ENCODE results near the gene UBA6.
"Not testable (repeated sequence)": the region's sequence is repeated elsewhere in the genome, so short reads cannot be mapped to it uniquely, and the experiment has no call there.

The UBA6 gene

DNA sequence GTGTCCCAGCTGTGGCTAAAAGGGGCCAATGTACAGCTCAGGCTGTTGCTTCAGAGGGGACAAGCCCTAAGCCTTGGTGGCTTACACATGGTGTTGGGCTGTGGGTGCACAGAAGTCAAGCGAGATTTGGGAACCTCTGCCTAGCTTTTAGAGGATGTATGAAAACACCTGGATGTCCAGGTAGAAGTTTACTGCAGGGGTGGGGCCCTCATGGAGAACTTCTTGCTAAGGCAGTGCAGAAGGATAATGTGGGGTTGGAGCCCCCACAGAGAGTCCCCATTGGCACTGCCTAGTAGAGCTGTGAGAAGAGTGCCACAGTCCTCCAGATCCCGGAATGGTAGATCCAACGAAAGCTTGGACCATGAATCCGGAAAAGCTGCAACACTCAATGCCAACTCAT lies 40.5 kb downstream of the UBA6 start:
- DNase-seq (ENCODE audit: low spot score) = no peak

DNA sequence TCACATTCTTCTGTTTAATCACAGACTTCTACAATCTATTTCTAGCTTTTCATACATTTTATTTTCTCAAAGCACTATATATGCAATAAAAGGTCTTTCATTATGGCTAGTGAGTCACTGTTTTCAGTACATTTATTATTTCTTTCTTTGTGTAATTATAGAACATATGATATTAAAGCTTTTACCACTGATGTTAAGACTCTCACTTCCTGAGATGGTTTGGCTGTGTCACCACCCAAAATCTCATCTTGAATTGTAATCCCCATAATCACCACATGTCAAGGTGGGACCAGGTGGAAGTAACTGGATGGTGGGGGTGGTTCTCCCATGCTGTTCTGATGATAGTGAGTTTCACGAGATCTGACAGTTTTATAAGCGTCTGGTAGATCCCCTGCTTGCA lies 41.9 kb downstream of the UBA6 start:
- DNase-seq (ENCODE audit: low spot score) = no peak

DNA sequence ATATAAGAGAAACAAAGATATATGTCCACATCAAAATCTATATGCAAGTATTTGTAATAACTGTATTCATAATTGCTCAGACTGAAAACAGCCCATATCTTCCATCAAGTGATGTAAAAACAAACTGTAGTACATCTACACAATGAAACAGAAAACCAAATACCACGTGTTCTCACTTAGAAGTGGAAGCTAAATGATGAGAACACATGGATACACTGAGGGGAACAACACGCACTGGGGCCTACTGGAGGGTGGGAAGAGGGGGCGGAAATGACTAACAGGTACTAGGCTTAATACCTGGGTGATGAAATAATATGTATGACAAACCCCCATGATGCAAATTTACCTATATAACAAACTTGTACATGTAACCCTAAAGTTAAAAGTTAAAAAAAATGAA lies 42.7 kb downstream of the UBA6 start:
- DNase-seq (ENCODE audit: low spot score) = peak; percentile 35

- no peak for DNase-seq (ENCODE audit: low spot score)
Observed at GRCh38 chr4:67651536-67651935, 49.4 kb downstream of the UBA6 start.

- DNase-seq (ENCODE audit: low spot score) = no peak
Observed at GRCh38 chr4:67638136-67638535, 62.8 kb downstream of the UBA6 start.

DNA sequence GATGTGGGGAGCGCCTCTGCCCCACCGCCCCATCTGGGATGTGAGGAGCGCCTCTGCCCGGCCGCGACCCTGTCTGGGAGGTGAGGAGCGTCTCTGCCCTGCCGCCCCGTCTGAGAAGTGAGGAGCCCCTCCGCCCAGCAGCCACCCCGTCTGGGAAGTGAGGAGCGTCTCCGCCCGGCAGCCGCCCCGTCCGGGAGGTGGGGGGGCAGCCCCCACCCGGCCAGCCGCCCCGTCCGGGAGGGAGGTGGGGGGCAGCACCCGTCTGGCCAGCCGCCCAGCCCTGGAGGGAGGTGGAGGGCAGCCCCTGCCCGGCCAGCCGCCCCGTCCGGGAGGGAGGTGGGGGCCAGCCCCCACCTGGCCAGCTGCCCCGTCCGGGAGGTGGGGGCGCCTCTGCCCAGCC lies 64.0 kb downstream of the UBA6 start:
- DNase-seq (ENCODE audit: low spot score) = not testable (repeated sequence)

DNA sequence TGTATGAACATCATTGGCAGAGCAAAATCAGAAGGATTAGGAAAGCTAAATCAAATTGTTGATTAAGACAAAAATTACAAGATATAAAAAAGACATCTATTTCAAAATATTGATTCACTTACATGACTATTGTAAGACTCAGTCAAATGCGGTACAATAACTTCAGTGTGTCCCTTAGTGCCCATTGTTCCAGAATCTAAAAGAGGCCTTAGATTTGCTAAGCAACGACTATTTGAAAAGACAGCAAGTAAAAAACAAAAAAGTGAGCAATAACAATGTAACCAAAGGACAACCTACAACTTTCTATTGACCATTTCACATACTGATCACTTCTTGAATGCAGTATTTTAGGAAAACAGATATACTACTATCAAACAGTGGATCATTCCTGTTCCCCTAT lies 65.6 kb downstream of the UBA6 start:
- no peak for DNase-seq (ENCODE audit: low spot score)

DNA sequence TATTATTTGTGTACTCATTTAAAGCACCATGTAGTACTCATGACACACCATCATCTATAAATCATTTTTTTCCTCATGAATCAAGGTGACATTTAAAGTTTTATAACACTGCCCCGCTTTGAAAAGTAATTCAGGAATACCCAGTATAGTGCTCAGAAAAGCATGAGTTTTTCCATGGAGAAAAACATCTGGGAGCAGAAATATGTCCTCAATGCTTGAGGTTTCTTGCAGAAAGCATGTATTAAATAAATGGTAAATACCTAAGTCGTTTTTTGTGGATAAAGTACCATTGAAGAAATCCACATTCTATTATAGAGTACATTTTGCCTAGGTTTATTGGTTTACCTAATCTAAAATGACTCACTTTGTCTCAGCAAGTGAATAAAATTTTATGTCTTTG lies 66.2 kb downstream of the UBA6 start:
- DNase-seq (ENCODE audit: low spot score) = no peak

DNA sequence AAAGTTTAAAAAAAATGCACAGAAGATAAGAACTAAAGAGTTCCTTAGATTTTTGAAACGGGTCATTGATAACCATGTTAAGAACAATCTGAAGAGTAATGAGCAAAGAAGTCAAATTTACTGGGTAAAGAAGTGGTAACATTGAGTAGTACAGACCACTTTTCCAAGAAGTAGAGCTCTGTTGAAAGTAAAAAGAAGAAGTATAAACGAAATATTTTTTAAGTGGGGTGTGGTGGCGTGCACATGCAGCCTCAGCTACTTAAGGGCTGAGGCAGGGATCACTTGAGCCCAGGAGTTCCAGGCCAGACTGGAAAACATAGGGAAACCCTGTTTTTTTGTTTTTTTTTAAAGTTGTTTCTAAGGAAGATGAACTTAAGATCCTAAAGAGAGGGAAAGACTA lies 68.5 kb downstream of the UBA6 start:
- peak; percentile 1 for DNase-seq (ENCODE audit: low spot score)

DNA sequence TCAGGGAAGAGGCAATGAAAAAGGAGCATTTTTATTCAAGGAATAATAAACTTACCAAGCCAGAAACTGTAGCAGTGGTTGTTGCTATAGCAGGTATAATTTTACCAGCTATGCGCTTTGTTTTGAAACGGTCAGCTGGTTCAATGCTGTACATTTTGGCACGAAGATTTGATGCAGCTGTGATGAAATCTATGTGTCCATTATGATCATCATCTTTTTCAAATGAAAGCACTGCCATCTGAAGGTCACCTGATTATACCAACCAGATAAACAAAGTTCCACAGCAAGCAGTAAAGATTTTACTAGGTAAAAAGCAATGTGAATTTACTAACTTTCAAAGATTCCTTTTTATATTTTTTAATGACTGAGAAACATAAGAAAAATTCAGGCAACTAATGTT lies 76.0 kb downstream of the UBA6 start:
- DNase-seq (ENCODE audit: low spot score) = no peak

DNA sequence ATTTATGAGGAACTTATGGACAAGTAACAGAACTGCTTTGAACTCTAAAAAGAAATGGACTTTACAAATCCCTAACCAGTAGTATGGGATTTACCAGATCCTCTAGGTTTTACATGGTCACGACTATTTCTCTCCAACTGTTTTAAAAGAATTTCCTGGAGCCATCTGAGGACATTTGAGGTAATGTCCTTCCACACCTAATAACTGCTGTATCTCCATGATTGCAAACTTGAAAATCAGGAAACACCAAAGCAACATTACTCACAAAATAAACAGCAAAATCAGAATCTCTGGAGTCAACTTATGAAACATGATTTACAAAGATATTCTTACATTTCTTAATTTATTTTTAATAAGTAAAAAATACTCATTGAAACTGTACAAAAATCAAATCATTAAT lies 84.5 kb downstream of the UBA6 start:
- no peak for DNase-seq (ENCODE audit: low spot score)

- DNase-seq (ENCODE audit: low spot score) = no peak
Observed at GRCh38 chr4:67615119-67615518, 85.8 kb downstream of the UBA6 start.

- DNase-seq (ENCODE audit: low spot score) = no peak
Observed at GRCh38 chr4:67614186-67614585, 86.8 kb downstream of the UBA6 start.

DNA sequence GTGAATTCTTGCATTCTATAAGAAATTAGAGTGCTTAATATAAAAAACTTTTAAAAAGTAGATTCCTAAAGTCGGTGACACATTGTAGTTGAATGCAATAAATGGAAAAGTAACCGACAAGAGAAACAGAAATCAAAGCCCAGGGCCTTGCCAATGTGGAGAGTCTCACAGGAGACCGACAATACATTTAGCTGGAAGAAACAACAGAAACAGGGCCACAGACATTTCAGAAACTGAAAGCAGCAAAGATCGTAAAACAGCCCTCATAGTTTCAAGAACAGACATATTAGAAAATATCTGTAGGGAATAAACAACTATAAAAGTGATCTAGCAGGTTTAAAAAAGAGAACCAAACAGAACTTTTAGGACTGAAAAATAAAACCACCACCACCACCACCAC lies 92.9 kb downstream of the UBA6 start:
- DNase-seq (ENCODE audit: low spot score) = no peak

GRCh38 chr4:67604749-67605148 lies 96.2 kb downstream of the UBA6 start:
- no peak for DNase-seq (ENCODE audit: low spot score)

GRCh38 chr4:67604029-67604381 lies 97.0 kb downstream of the UBA6 start:
- no peak for DNase-seq (ENCODE audit: low spot score)

DNA sequence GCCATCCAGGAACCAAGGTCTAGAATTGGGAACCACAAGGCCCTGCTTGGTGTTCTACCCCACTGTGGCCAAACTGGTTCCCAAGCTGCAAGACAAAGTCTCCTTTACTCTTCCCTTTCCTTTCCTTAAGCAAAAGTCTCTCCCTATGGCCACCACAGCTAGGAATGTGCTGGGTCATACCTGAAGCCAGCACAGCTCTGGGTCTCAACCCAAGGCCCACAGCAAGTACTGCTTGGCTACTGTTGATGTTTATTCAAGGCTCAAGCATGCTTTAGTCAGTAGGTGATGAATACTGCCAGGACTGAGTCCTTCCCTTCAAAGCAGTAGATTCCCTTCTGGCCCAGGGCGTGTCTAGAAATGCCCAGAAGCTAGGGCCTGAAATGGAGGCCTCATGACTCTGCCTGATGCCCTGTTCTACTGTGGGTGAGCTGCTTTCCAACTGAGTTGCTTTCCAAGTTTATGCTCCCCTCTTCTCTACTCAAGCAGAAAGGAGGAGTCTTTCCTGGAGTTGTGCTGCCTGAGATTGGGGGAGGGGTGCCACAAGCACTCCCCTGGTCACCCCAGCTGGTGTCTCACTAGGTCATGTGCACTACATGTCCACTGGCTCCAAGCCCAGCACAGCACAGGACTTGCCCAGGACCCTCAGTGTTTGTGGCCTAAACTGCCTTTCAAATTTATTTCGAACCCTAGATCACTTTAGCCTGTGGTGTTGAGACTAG lies 97.5 kb downstream of the UBA6 start:
- no peak for DNase-seq (ENCODE audit: low spot score)

DNA sequence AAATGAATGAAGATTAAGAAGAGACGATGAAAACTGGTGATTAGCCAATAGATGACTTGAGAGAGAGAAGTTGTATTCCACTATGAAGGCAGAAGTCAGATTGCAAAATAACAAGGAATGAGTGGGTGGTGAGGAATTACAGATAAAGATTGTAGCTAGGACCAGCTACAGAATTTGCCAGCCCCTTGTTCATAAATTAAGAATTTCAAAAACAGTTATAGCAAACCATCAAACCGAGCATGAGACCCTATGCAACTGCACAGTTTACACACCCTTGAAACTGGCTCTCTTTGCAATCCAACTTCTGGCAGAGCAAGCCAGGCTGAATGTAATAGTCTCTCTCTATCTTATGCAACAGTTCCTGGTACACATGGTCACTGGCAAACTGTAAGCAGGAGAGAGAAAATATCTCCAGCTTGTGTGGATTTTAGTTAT lies 107.2 kb downstream of the UBA6 start:
- no peak for DNase-seq (ENCODE audit: low spot score)

DNA sequence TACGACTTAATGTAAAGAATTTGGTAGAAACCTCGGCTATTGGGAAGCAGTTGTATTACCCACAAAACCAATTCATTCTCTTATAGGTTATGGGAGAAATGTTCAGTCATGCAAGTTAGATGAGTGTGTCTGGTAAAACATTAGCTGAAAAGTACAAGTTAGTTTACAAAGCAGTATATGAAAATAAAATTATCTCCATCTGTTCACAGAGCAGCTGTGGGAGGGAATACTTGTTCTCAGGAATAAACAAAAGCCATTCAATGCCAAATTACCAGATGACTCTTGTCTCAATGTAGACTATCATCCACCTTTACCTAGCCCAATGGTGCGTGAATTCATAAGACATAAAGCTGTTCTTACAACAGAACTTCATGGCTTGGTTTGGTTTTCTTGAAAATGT lies 113.8 kb downstream of the UBA6 start:
- no peak for DNase-seq (ENCODE audit: low spot score)

DNA sequence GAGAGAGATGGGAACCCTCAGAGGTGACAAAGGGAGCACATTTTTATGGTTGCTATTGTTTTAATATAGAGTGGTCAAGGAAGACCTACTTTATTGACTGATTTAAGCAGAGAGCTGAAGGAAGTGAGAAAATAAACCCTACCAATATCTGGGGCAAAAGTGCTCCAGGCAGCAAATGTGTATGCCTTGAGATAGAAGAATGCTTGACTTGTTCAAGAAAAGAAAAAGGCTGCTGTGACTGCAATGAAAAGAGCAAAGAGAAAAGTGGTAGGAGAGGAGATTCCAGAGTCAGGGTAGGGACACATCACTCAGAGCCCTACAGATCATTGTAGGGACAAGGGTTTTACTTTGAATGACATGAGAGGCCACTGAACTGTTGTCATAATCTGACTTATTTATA lies 116.5 kb downstream of the UBA6 start:
- DNase-seq (ENCODE audit: low spot score) = no peak

DNA sequence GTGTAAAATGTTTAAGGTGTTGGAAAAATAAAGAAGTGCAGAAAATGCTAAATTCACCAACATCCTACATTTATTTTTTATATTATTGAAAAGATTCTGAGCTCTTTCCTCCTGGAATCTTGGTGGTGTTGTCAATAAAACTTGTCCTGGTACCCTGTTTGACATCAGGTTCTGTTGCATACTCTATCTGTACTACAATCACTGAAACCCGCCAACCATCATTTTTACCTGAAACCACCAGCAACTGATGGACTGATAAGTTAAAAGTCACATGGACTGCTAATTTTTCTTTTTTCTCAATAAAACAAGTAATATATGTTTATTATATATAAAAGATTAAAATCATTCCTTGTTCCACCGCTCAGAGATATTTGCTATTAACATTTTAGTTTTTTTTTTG lies 119.0 kb downstream of the UBA6 start:
- DNase-seq (ENCODE audit: low spot score) = no peak

GRCh38 chr4:67581208-67581857 lies 119.6 kb downstream of the UBA6 start:
- peak; percentile 33 for DNase-seq (ENCODE audit: low spot score)

DNA sequence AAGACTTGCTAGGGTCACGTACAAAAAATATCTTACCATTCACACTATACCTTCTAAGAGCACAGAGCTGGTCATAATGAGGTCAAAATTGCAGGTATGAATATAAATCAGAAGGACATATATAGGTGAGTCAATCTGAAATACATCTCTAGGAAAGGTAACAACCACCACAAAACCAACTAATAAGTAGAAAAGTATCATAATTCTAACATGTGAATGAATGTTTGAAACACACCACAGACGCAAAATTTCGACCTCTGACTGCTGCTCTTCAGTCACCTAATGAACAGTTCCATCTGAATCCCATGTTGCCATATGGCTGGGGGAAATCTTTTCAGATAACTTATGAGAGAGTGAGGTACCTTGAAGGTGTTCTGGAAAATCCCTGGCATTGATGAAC lies 120.4 kb downstream of the UBA6 start:
- peak; percentile 13 for DNase-seq (ENCODE audit: low spot score)

DNA sequence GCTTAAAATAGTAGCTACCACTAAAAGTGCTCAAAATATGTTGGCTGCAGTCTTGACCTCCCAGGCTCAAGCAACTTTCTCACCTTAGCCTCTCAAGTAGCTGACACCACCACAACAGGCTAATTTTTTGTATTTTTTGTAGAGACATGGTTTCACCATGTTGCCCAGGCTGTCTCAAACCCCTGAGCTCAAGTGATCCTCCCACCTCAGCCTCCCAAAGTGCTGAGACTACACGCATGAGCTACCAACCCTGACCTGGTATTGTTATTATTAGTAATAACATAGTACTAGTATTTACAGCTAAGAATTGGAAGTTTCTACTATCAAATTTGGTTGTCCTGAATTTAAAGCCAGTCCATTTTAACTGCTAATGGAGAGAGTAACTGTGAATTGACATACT lies 124.4 kb downstream of the UBA6 start:
- no peak for DNase-seq (ENCODE audit: low spot score)
